Stimulated activated naive CD8-positive, alpha-beta T cell treated with anti-CD3 and anti-CD28 coated beads, Interleukin-15, Interleukin-2, amounts not matched to agents 100 U/mL and 50 U/mL, for 24 hours (primary cell): ENCODE data around the gene ICE2.

Experiments
- ATAC-seq: fragments of 150-1000 bp; cut with Tn5 transposase; one replicate; pipeline ENCODE4 v1.10.0; 2021
- DNase-seq: peaks from one replicate; pipeline ENCODE4 v3.0.0; 2021

Gene ICE2

GRCh38 chr15:60387321-60387720 lies 91.6 kb downstream of the ICE2 start:
- no peak for DNase-seq

GRCh38 chr15:60386615-60387014 lies 92.3 kb downstream of the ICE2 start:
- ATAC-seq (no peak), DNase-seq (no peak)

More at GRCh38 chr15:60387321-60387720, 91.6 kb downstream of the ICE2 start:
- ATAC-seq: no peak

- ATAC-seq: no peak
- no peak for DNase-seq
Measured at GRCh38 chr15:60385620-60386552, 93.1 kb downstream of the ICE2 start.

- ATAC-seq: no peak
- DNase-seq: no peak
Measured at GRCh38 chr15:60384526-60385126, 94.3 kb downstream of the ICE2 start.

GRCh38 chr15:60384053-60384452 lies 94.9 kb downstream of the ICE2 start:
- no peak for DNase-seq
- ATAC-seq: no peak

GRCh38 chr15:60382773-60383674 lies 95.9 kb downstream of the ICE2 start:
- DNase-seq (no peak), ATAC-seq (no peak)

GRCh38 chr15:60381148-60381788 lies 97.7 kb downstream of the ICE2 start:
- no peak for ATAC-seq
- DNase-seq: no peak

GRCh38 chr15:60379525-60380274 lies 99.2 kb downstream of the ICE2 start:
- ATAC-seq: no peak
- DNase-seq: no peak

- DNase-seq (no peak), ATAC-seq (no peak)
Measured at GRCh38 chr15:60379185-60379524, 99.8 kb downstream of the ICE2 start.

- DNase-seq (no peak), ATAC-seq (no peak)
Measured at GRCh38 chr15:60376677-60377095, 102.3 kb downstream of the ICE2 start.

GRCh38 chr15:60375306-60375705 lies 103.6 kb downstream of the ICE2 start:
- no peak for ATAC-seq
- DNase-seq: no peak

GRCh38 chr15:60374628-60375081 lies 104.3 kb downstream of the ICE2 start:
- DNase-seq (no peak), ATAC-seq (peak; percentile 39)

- DNase-seq (no peak), ATAC-seq (no peak)
Measured at GRCh38 chr15:60374209-60374608, 104.7 kb downstream of the ICE2 start.

GRCh38 chr15:60373745-60374144 lies 105.2 kb downstream of the ICE2 start:
- ATAC-seq (no peak), DNase-seq (no peak)

- DNase-seq: no peak
- ATAC-seq: no peak
Measured at GRCh38 chr15:60373327-60373726, 105.6 kb downstream of the ICE2 start.

- DNase-seq (no peak), ATAC-seq (no peak)
Measured at GRCh38 chr15:60372756-60373155, 106.2 kb downstream of the ICE2 start.

GRCh38 chr15:60372227-60372626 lies 106.7 kb downstream of the ICE2 start:
- DNase-seq: no peak
- ATAC-seq: no peak

GRCh38 chr15:60371175-60372051 lies 107.5 kb downstream of the ICE2 start:
- DNase-seq (peak; percentile 32), ATAC-seq (peak; percentile 50)

- peak; percentile 51 for ATAC-seq
- DNase-seq: no peak
Measured at GRCh38 chr15:60370869-60371136, 108.1 kb downstream of the ICE2 start.

- no peak for ATAC-seq
- no peak for DNase-seq
Measured at GRCh38 chr15:60370105-60370868, 108.7 kb downstream of the ICE2 start.
